Spleen (tissue), 11 donors: ENCODE data around the gene ACSS3. TPM values are rescaled to one million over a fixed set of nuclear protein-coding genes. Genes with fewer than 3 reads are reported as not detected.

ENCODE experiments used
- DNase-seq: peaks from one replicate; pipeline ENCODE4 v3.0.0-alpha.2; 2020
- H3K27ac ChIP-seq, 8 donors: fragments of 200-600 bp; sonication (generic) in 7 of 8; 1 replicate in 4 of 8; 2 replicates in 4 of 8; pipeline versions ENCODE4 v1.5.0 to v1.8.0; 2016 to 2021; ENCODE audit warnings: inconsistent platforms in 4 of 8, mild to moderate bottlenecking in 4 of 8, moderate library complexity in 1 of 8
- H3K27me3 ChIP-seq, 7 donors: fragments of 200-600 bp; sonication (generic) in 6 of 7; replicated peaks in 1 of 7; 1 replicate in 4 of 7; 2 replicates in 3 of 7; pipeline versions ENCODE4 v1.5.0 to v1.8.0; 2016 to 2021; ENCODE audit warnings: inconsistent platforms in 3 of 7, mild to moderate bottlenecking in 1 of 7
- H3K36me3 ChIP-seq, 6 donors: fragments of 200-600 bp; sonication (generic) in 5 of 6; 1 replicate in 4 of 6; 2 replicates in 2 of 6; pipeline versions ENCODE4 v1.5.0 to v1.8.0; 2016 to 2021; ENCODE audit warnings: inconsistent platforms in 2 of 6
- H3K4me1 ChIP-seq, 6 donors: fragments of 200-600 bp; sonication (generic) in 5 of 6; 1 replicate in 3 of 6; 2 replicates in 3 of 6; pipeline versions ENCODE4 v1.5.0 to v1.8.0; 2016 to 2021; ENCODE audit warnings: inconsistent platforms in 3 of 6
- H3K4me3 ChIP-seq, 8 donors: fragments of 200-600 bp; sonication (generic) in 7 of 8; 1 replicate in 4 of 8; 2 replicates in 4 of 8; pipeline versions ENCODE4 v1.5.0 to v1.8.0; 2016 to 2021; ENCODE audit warnings: inconsistent platforms in 4 of 8, mild to moderate bottlenecking in 4 of 8, moderate library complexity in 2 of 8
- H3K9me3 ChIP-seq, 8 donors: fragments of 200-600 bp; sonication (generic) in 7 of 8; 1 replicate in 4 of 8; 2 replicates in 4 of 8; pipeline versions ENCODE4 v1.5.0 to v1.8.0; 2016 to 2021; ENCODE audit warnings: inconsistent platforms in 4 of 8
- CTCF ChIP-seq, 11 experiments: fragments of 200-600 bp in 7 of 11; fragments of 450-650 bp in 4 of 11; sonication (generic) in 4 of 11; IDR thresholded peaks in 8 of 11; conservative IDR thresholded peaks in 3 of 11; 1 replicate in 7 of 11; 2 replicates in 4 of 11; pipeline versions ENCODE4 v1.4.0 to v1.8.0; 2016 to 2021; ENCODE audit warnings: antibody characterized with exemption in 11 of 11, inconsistent platforms in 4 of 11, mild to moderate bottlenecking in 1 of 11
- POLR2A ChIP-seq, 3 donors: fragments of 450-650 bp; IDR thresholded peaks; one replicate each; pipeline ENCODE4 v1.5.1; 2017; ENCODE audit warnings: antibody characterized with exemption in 3 of 3, mild to moderate bottlenecking in 1 of 3
- POLR2AphosphoS5 ChIP-seq, 3 donors: sonication (generic); formaldehyde crosslinking; IDR thresholded peaks; one replicate each; pipeline ENCODE4 v1.5.1; 2017; ENCODE audit warnings: antibody characterized with exemption in 3 of 3
- WGBS, 5 donors: extraction: QIAGEN DNeasy Blood & Tissue Kit in 3 of 5; methylation state at CpG; one replicate each; pipeline versions ENCODE4 v1.1.5 to v1.1.7; 2013 to 2018; 5-methylcytosine and 5-hydroxymethylcytosine counted together
- intact Hi-C: fragments of 100-400 bp; cut with DNase I; formaldehyde crosslinking; loops from one replicate; pipeline ENCODE4 v1.15.0; 2023; ENCODE audit warnings: low total_unique reads
- polyA plus RNA-seq, 3 donors: library from polyadenylated mRNA; stranded (reverse); fragments of 200-250 nt; gene quantifications; one replicate each; pipeline ENCODE4 v1.2.1, GENCODE V29; 2013
- total RNA-seq, 7 donors: library from RNA; depleted of rRNA in 3 of 7; stranded (reverse); fragments of >200 nt in 3 of 7; fragmentation: NEBNext Ultra II Directional in 4 of 7; extraction: Animal tissue kit (Norgen Biotek cat#: 25700) in 4 of 7; gene quantifications; one replicate each; pipeline versions ENCODE4 v1.1.0 to v1.2.1, GENCODE V29; 2016 to 2021
- donor health status: healthy with polysubstance abuse.
- donor health status: DM: no; HTN: no; CAD: no; lungs with moderate emphysema.
- donor health status: DM: no; HTN: no; CAD: no.
- donor health status: Bipolar disorder and iron deficiency.
- donor health status: healthy.
- donor health status: DM: no; HTN: no; CAD: no.
- donor health status: DM: yes; HTN: yes; CAD: no.

The ACSS3 gene
- total and polyA plus RNA-seq, 10 donors: 1.1 to 12.3 (median 7.0) TPM

- Histone ChIP-seq H3K9me3 (no peaks in the 10 kb centered on the region), H3K27me3 (no peaks in the 10 kb centered on the region), H3K36me3 (no peaks in the 10 kb centered on the region), H3K4me3 (no peak overlapping the region), H3K4me1 (peaks cover 0 to 3% (median 0%) of the 10 kb centered on the region in 6 donors), H3K27ac (peak overlapping the region in 2 of 8 donors; percentile 3 to 31)
- whole genome bisulfite sequencing, 5 donors: 20 to 26% (median 24%) methylated on average over 1 of the region's 1 CpG
- intact Hi-C loops: no loop called here
- DNase-seq: no peak
- no peak for TF ChIP-seq CTCF (IDR thresholded peaks at IDR 0.05 in 8 of 11, conservative IDR thresholded peaks at IDR 0.05 in 3 of 11)
- TF ChIP-seq POLR2AphosphoS5 (IDR thresholded peaks at IDR 0.05): no peak
- TF ChIP-seq POLR2A (IDR thresholded peaks at IDR 0.05): no peak
Measured at GRCh38 chr12:81084811-81085350, 7.0 kb downstream of the ACSS3 start.

GRCh38 chr12:81085832-81086231, 8.0 kb downstream of the ACSS3 start:
- no peak overlapping the region for H3K4me3 ChIP-seq
- 80 to 88% (median 85%) methylated on average over 2 of the region's 2 CpGs for WGBS, 5 donors
- no peaks in the 10 kb centered on the region for H3K36me3 ChIP-seq
- TF ChIP-seq POLR2A (IDR thresholded peaks at IDR 0.05) (no peak), CTCF (IDR thresholded peaks at IDR 0.05 in 8 of 11, conservative IDR thresholded peaks at IDR 0.05 in 3 of 11) (no peak), POLR2AphosphoS5 (IDR thresholded peaks at IDR 0.05) (no peak)
- H3K9me3 ChIP-seq: no peaks in the 10 kb centered on the region
- H3K27ac ChIP-seq: no peak overlapping the region
- H3K27me3 ChIP-seq: no peaks in the 10 kb centered on the region
- H3K4me1 ChIP-seq: peaks cover 0 to 3% (median 0%) of the 10 kb centered on the region in 6 donors
- intact Hi-C loops: no loop called here
- no peak for DNase-seq

- TF ChIP-seq POLR2A (IDR thresholded peaks at IDR 0.05) (no peak), CTCF (IDR thresholded peaks at IDR 0.05 in 8 of 11, conservative IDR thresholded peaks at IDR 0.05 in 3 of 11) (no peak), POLR2AphosphoS5 (IDR thresholded peaks at IDR 0.05) (no peak)
- DNase-seq: no peak
- H3K4me1 ChIP-seq: no peaks in the 10 kb centered on the region
- 76 to 88% (median 84%) methylated on average over 4 of the region's 4 CpGs for WGBS, 5 donors
- intact Hi-C loops: no loop called here
- no peaks in the 10 kb centered on the region for H3K9me3 ChIP-seq
- no peaks in the 10 kb centered on the region for H3K36me3 ChIP-seq
- H3K4me3 ChIP-seq: no peak overlapping the region
- H3K27me3 ChIP-seq: no peaks in the 10 kb centered on the region
- no peak overlapping the region for H3K27ac ChIP-seq
Measured at GRCh38 chr12:81086342-81086741, 8.5 kb downstream of the ACSS3 start.

- TF ChIP-seq POLR2A (IDR thresholded peaks at IDR 0.05): no peak
- TF ChIP-seq CTCF (IDR thresholded peaks at IDR 0.05 in 8 of 11, conservative IDR thresholded peaks at IDR 0.05 in 3 of 11): no peak
- TF ChIP-seq POLR2AphosphoS5 (IDR thresholded peaks at IDR 0.05): no peak
- no peaks in the 10 kb centered on the region for H3K27me3 ChIP-seq
- 88 to 93% (median 91%) methylated on average over 4 of the region's 4 CpGs for WGBS, 5 donors
- no peak for DNase-seq
- H3K36me3 ChIP-seq: no peaks in the 10 kb centered on the region
- no peaks in the 10 kb centered on the region for H3K9me3 ChIP-seq
- H3K4me3 ChIP-seq: no peak overlapping the region
- intact Hi-C loops: no loop called here
- H3K27ac ChIP-seq: no peak overlapping the region
- no peaks in the 10 kb centered on the region for H3K4me1 ChIP-seq
Measured at GRCh38 chr12:81088221-81088620, 10.3 kb downstream of the ACSS3 start.
